VCaP (cell line): ENCODE measurements around the gene TSSK6.
"Not testable (repeated sequence)": the region's sequence is repeated elsewhere in the genome, so short reads cannot be mapped to it uniquely, and the experiment has no call there.

Experiments
- H3K27ac ChIP-seq: fragments of 450-650 bp; 2 replicates; pipeline ENCODE4 v1.5.1; 2017
- TF ChIP-seq, protein P1 (sequence below): fragments of 450-650 bp; conservative IDR thresholded peaks from 2 replicates; pipeline ENCODE4 v1.5.1; 2017; ENCODE audit warnings: mild to moderate bottlenecking, moderate library complexity

The TSSK6 gene

DNA sequence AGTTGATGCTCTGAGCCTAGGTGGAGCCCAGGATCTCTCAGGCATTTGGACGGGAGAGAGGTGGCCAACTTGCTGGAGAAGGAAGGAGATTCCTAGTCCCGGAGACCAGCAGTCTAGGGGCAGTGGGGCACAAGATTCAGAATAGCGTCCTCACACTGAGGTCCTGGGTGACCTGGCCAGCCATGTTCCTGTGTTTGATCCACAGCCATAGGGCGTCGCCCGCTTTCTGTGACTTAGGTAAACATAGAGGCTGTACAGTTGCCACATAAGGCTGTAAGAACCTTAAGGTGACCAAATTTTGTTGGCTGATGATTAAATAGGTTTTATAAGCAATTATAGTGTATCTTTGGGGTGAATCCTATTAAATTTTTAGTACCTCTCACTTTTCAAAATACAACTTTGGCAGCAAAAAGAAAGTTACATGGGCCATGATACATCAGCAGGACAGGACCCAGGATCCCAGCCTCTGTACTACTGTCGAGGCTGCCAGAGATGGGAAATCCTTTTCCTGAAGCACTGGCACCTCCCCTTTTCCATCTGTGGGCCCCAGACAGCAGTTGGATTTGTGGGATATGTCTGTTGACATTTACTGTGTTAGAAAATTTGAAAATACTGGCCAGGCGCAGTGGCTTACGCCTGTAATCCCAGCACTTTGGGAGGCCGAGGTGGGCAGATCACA, 37.5 kb downstream of the TSSK6 start:
- no peak overlapping the region for H3K27ac ChIP-seq
- TF ChIP-seq, protein P1, sequence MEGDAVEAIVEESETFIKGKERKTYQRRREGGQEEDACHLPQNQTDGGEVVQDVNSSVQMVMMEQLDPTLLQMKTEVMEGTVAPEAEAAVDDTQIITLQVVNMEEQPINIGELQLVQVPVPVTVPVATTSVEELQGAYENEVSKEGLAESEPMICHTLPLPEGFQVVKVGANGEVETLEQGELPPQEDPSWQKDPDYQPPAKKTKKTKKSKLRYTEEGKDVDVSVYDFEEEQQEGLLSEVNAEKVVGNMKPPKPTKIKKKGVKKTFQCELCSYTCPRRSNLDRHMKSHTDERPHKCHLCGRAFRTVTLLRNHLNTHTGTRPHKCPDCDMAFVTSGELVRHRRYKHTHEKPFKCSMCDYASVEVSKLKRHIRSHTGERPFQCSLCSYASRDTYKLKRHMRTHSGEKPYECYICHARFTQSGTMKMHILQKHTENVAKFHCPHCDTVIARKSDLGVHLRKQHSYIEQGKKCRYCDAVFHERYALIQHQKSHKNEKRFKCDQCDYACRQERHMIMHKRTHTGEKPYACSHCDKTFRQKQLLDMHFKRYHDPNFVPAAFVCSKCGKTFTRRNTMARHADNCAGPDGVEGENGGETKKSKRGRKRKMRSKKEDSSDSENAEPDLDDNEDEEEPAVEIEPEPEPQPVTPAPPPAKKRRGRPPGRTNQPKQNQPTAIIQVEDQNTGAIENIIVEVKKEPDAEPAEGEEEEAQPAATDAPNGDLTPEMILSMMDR = no peak

DNA sequence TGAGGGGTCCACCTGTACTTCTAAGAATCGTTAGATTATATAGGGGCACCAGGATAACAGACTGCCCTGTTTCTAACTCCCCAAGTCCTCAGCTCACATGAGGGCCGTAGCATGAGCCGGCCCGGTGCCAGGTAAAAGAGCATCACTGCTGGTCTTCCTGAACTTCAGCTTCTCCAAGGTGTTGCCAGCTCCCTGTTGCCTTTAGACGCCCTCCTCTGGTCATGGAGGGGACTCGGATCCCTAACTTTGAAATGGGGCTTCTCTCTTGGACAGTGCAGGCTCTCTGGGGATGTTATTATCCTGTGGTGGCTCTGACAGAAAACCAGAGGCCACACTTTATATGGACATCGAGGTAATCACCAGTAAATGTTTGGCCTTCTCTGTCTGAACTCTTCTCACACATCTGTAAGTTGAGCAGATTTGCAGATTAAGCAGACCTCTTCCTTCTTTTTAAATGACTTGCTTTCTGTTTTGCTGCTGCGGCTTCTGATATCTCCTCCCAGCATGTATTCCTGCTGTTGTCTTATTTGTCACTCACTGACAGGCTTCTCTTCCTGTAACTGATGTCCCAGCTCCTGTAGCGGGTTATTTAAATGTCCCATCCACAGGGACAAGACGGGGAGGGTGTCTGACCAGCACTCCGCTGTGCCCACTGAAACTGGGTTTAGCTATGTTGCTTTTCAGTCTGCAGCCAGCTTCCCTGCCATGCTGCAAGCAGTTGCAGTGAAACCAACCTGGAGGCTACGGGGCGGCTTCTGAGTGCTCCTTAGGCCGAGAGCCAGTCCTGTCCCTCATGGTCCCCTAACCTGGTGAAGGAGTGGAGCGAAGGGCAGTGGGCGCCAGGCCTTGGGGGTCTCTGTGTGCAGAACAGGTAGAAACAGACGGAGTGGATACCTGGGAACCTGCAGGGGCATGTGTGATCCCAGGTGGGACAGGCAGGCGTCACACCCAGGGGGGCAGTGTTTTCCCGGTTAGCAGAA, 39.2 kb downstream of the TSSK6 start:
- TF ChIP-seq, protein P1 = peak; percentile 30
- no peak overlapping the region for H3K27ac ChIP-seq

DNA sequence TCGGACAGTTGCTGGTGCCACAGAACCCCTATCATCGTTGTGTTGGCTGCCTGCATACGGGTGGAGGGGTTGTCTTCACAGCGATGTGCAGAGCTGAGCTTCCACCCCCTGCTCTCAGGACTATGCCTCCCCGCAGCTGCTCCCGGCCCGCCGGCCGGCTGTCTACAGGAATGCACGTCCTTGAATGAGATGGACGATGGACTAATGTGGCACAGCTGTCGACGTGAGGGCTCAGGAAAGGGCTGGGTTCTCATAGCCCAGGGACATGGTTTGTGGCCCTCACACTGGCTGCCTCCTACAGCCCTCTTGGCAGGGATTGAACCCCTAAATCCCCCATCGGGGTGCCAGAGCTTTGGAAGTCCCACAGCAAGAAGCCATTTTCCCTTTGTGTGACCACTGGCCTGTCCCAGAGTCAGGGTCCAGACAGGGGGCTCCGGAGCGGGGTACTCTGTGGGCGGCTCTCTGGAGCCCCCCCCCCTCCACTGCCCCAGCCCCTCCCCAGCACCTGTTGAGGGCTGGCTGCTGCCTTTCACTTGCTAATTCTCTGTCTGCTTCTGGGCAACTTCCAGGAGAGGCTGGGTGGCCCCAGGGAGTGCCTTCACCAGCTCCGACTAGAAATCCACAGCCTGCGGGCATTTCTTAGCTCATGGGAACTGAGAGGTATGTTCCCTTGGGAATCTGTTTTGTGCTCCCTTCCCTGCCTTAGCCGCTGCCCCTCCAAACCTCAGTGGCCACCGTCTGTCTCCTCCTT, 40.2 kb downstream of the TSSK6 start:
- TF ChIP-seq, protein P1 = no peak
- no peak overlapping the region for H3K27ac ChIP-seq

DNA sequence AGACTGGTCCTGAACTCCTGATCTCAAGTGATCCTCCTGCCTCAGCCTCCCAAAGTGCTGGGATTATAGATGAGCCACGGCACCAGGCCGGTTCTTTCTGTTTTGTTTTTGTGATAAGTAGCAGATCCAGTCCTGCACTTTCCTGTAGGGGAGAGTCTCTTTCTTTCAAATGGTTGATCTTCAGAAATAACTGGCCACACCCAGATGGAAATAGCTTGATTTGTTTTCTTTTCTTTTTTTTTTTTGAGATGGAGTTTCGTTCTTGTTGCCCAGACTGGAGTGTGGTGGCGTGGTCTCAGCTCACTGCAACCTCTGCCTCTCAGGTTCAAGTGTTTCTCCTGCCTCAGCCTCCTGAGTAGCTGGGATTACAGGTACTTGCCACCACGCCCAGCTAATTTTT, 43.2 kb downstream of the TSSK6 start:
- not testable (repeated sequence) for H3K27ac ChIP-seq

DNA sequence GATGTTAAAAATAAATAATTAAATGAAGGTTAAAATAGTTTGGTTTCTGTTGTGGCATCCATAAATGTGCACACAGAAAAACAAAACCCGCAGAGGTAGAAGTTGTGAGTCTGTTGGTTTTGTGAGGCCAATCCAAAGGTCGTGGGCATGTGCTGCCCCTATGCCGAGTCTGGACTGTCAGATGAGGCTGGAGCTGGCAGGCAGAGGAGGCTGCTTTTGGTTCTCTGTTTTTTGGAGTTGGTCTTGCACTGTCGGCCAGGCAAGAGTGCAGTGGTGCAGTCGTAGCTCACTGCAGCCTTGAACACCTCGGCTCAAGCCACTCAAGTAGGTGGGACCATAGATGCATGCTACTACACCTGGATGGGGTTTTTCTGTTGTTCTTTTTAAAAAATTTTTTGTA, 43.7 kb downstream of the TSSK6 start:
- TF ChIP-seq, protein P1 = no peak
- H3K27ac ChIP-seq = no peak overlapping the region

DNA sequence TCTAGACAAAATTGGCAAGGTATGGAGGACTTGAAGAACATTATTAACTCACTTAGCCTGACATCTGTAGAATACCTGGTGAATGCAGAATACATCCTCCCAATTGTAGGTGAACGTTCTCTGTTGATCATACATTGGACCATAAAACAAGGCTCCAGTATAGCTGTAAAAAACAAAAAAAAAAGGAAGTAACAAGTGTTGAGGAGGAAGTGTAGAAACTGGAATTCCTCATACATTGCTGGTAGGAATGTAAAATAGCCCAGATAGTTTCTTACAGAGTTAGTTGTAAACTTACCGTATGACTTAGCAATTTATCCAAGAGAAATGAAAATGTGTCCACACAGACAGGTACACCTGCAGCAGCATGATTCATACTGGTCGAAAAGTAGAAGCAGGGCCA, 44.8 kb downstream of the TSSK6 start:
- TF ChIP-seq, protein P1 = no peak
- H3K27ac ChIP-seq = no peak overlapping the region

DNA sequence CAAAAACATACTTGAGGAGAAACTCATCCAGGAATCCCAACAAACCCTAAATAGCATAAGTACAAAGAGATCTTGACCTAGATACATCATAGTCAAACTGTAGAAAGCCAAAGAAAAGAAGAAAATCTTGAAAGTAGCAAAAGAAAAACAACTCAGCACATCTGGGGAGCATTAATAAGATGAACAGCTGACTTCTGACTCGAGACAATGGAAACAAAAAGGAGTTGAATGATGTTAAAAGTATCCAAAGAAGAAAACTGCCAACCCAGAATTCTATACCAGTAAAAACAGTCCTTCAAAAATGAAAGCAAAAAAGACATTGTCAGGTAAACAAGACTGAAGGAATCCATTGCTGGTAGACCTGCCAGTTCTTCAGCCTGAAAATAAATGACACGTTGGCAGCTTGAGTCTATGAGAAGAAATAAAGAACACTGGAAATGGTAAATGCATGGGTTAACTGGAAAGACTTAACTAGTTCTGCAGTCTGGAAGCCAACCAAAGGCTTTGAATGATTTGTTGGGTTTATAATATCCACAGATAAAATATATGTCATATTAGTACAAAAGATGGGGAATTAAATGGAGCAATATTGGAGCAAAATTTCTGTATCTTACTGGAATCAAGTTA, 46.8 kb downstream of the TSSK6 start:
- TF ChIP-seq, protein P1 = no peak
- H3K27ac ChIP-seq = no peak overlapping the region
